H1 (cell line): ENCODE measurements around the gene PPP2R2D. TPM values are rescaled to one million over a fixed set of nuclear protein-coding genes. Genes with fewer than 3 reads are reported as not detected.

Experiments used
- CTCF ChIA-PET: fragments of 300-600 bp; sonication (Branson Sonifier 250); formaldehyde crosslinking; loops from one replicate; lab custom pipeline; 2021; ENCODE audit not compliant: partially characterized antibody; lab: Charles Lee
- POLR2A ChIA-PET: fragments of 300-600 bp; sonication (Branson Sonifier 250); formaldehyde crosslinking; loops from one replicate; lab custom pipeline; 2021; ENCODE audit warnings: inconsistent platforms; ENCODE audit not compliant: partially characterized antibody; lab: Charles Lee
- DNase-seq, 2 experiments: peaks; one replicate each; pipeline versions ENCODE4 v3.0.0 to v3.0.0-alpha.2; 2010 to 2022; ENCODE audit warnings: low spot score in 2 of 2, low read depth in 1 of 2, mixed read lengths in 1 of 2
- FAIRE-seq: peaks from 2 replicates; lab custom pipeline; 2011; peaks lifted over from hg19 to GRCh38; lab: Jason Lieb, UNC
- H2AFZ ChIP-seq: 2 replicates; pipeline ENCODE4 v1.8.1; 2012; ENCODE audit warnings: low read length, inconsistent platforms
- H2AK5ac ChIP-seq: 2 replicates; pipeline ENCODE4 v1.6.1; 2013; ENCODE audit warnings: low read depth, low read length
- H2BK120ac ChIP-seq: replicated peaks from 2 replicates; pipeline ENCODE3; 2013; ENCODE audit warnings: low read depth, low read length, inconsistent platforms
- H2BK12ac ChIP-seq: 2 replicates; pipeline ENCODE4 v1.6.1; 2013; ENCODE audit warnings: low read depth, low read length
- H2BK15ac ChIP-seq: 2 replicates; pipeline ENCODE4 v1.6.1; 2013; ENCODE audit warnings: low read length
- H2BK20ac ChIP-seq: 2 replicates; pipeline ENCODE4 v1.6.1; 2013; ENCODE audit warnings: low read length
- H2BK5ac ChIP-seq: 2 replicates; pipeline ENCODE4 v1.6.1; 2013; ENCODE audit warnings: low read depth, low read length
- H3K14ac ChIP-seq: 2 replicates; pipeline ENCODE4 v1.6.1; 2013; ENCODE audit warnings: inconsistent platforms; ENCODE audit not compliant: insufficient read length
- H3K18ac ChIP-seq: 2 replicates; pipeline ENCODE4 v1.6.1; 2013; ENCODE audit warnings: low read length; ENCODE audit errors: extremely low read depth
- H3K23ac ChIP-seq: 2 replicates; pipeline ENCODE4 v1.6.1; 2013; ENCODE audit warnings: inconsistent platforms; ENCODE audit not compliant: insufficient read length
- H3K23me2 ChIP-seq: 2 replicates; pipeline ENCODE4 v1.6.1; 2013; ENCODE audit warnings: low read depth, low read length
- H3K27ac ChIP-seq: 2 replicates; pipeline ENCODE4 v1.6.1; 2011; ENCODE audit warnings: low read depth, low read length, inconsistent platforms
- H3K27me3 ChIP-seq, 4 experiments: replicated peaks in 1 of 4; 1 replicate in 1 of 4; 2 replicates in 3 of 4; pipeline versions ENCODE4 v1.6.1 to v1.8.1; 2011 to 2013; ENCODE audit warnings: low read length in 3 of 4, mild to moderate bottlenecking in 3 of 4, inconsistent platforms in 2 of 4, mixed read lengths in 2 of 4, moderate library complexity in 1 of 4; ENCODE audit not compliant: control insufficient read depth in 3 of 4, insufficient read depth in 3 of 4; ENCODE audit errors: extremely low read depth in 1 of 4
- H3K36me3 ChIP-seq, 4 experiments: 2 replicates each; pipeline versions ENCODE4 v1.6.1 to v1.8.1; 2011 to 2013; ENCODE audit warnings: mild to moderate bottlenecking in 4 of 4, low read length in 3 of 4, moderate library complexity in 2 of 4, control low read depth in 1 of 4, inconsistent platforms in 1 of 4; ENCODE audit not compliant: insufficient read depth in 4 of 4, control insufficient read depth in 2 of 4
- H3K4ac ChIP-seq: replicated peaks from 2 replicates; pipeline ENCODE3; 2013; ENCODE audit warnings: low read length, low read depth, mixed read lengths, inconsistent platforms; ENCODE audit not compliant: insufficient read length
- H3K4me1 ChIP-seq, 4 experiments: replicated peaks in 1 of 4; 1 replicate in 1 of 4; 2 replicates in 3 of 4; pipeline versions ENCODE4 v1.6.1 to v1.8.1; 2011 to 2013; ENCODE audit warnings: low read length in 3 of 4, inconsistent platforms in 2 of 4, mixed read lengths in 1 of 4; ENCODE audit not compliant: insufficient read depth in 4 of 4, control insufficient read depth in 3 of 4
- H3K4me2 ChIP-seq, 2 experiments: 2 replicates each; pipeline versions ENCODE4 v1.6.1 to v1.8.1; 2011 to 2013; ENCODE audit warnings: low read depth in 2 of 2, low read length in 2 of 2, control low read depth in 1 of 2, inconsistent platforms in 1 of 2, mild to moderate bottlenecking in 1 of 2; ENCODE audit not compliant: insufficient read depth in 1 of 2
- H3K4me3 ChIP-seq, 4 experiments: fragments of 200-600, 300-600 bp in 1 of 4; sonication (generic), shearing (Covaris generic), sonication (Bioruptor Twin) in 1 of 4; 2 replicates each; pipeline versions ENCODE4 v1.5.1 to v1.8.1; 2011 to 2016; ENCODE audit warnings: low read length in 4 of 4, low read depth in 3 of 4, control low read depth in 2 of 4, inconsistent platforms in 2 of 4, mild to moderate bottlenecking in 2 of 4, mixed read lengths in 1 of 4, moderate library complexity in 1 of 4; ENCODE audit not compliant: insufficient read depth in 2 of 4; ENCODE audit errors: extremely low read depth in 1 of 4
- H3K56ac ChIP-seq: replicated peaks from 2 replicates; pipeline ENCODE3; 2013; ENCODE audit warnings: low read depth, mild to moderate bottlenecking, mixed read lengths, low read length, inconsistent platforms; ENCODE audit not compliant: insufficient read length
- H3K79me1 ChIP-seq: 2 replicates; pipeline ENCODE4 v1.6.1; 2013; ENCODE audit warnings: low read depth, low read length, control low read depth
- H3K79me2 ChIP-seq, 2 experiments: 2 replicates each; pipeline versions ENCODE4 v1.6.1 to v1.8.1; 2012 to 2013; ENCODE audit warnings: low read length in 2 of 2, mild to moderate bottlenecking in 2 of 2, inconsistent platforms in 1 of 2; ENCODE audit not compliant: insufficient read depth in 2 of 2, control insufficient read depth in 1 of 2
- H3K9ac ChIP-seq, 4 experiments: replicated peaks in 1 of 4; 1 replicate in 1 of 4; 2 replicates in 3 of 4; pipeline versions ENCODE4 v1.6.1 to v1.8.1; 2011 to 2013; ENCODE audit warnings: low read depth in 3 of 4, low read length in 3 of 4, control low read depth in 2 of 4, mild to moderate bottlenecking in 2 of 4, moderate library complexity in 2 of 4, inconsistent platforms in 1 of 4; ENCODE audit errors: extremely low read depth in 1 of 4
- H3K9me3 ChIP-seq, 2 experiments: 2 replicates each; pipeline versions ENCODE4 v1.6.1 to v1.8.1; 2012 to 2013; ENCODE audit warnings: mild to moderate bottlenecking in 2 of 2, moderate library complexity in 2 of 2, control low read depth in 1 of 2, inconsistent platforms in 1 of 2, low read depth in 1 of 2, low read length in 1 of 2, mixed read lengths in 1 of 2; ENCODE audit not compliant: insufficient read depth in 2 of 2
- H4K20me1 ChIP-seq, 2 experiments: replicated peaks in 1 of 2; 2 replicates each; pipeline versions ENCODE3 to v1.8.1; 2011 to 2013; ENCODE audit warnings: inconsistent platforms in 2 of 2, low read length in 2 of 2, mild to moderate bottlenecking in 1 of 2; ENCODE audit not compliant: insufficient read depth in 2 of 2, control insufficient read depth in 1 of 2
- H4K5ac ChIP-seq: 2 replicates; pipeline ENCODE4 v1.6.1; 2013; ENCODE audit warnings: low read length, low read depth, mixed read lengths, inconsistent platforms; ENCODE audit not compliant: insufficient read length
- H4K8ac ChIP-seq: 2 replicates; pipeline ENCODE4 v1.8.0; 2013; ENCODE audit warnings: mild to moderate bottlenecking, moderate library complexity, low read length, inconsistent platforms; ENCODE audit not compliant: insufficient read depth; ENCODE audit errors: extremely low read depth
- H4K91ac ChIP-seq: replicated peaks from 2 replicates; pipeline ENCODE3; 2013; ENCODE audit warnings: low read length, mixed read lengths, inconsistent platforms; ENCODE audit not compliant: insufficient read length
- ASH2L ChIP-seq: fragments of 200-600, 300-600 bp; sonication (generic); IDR thresholded peaks from one replicate; pipeline ENCODE4 v1.7.1; 2017; ENCODE audit warnings: low read length
- E2F6 ChIP-seq: IDR thresholded peaks from 2 replicates; pipeline ENCODE4 v1.6.1; 2012; ENCODE audit warnings: inconsistent platforms
- EGR1 ChIP-seq: IDR thresholded peaks from 2 replicates; pipeline ENCODE4 v1.6.1; 2011; ENCODE audit warnings: low read depth, low read length, borderline replicate concordance
- HDAC6 ChIP-seq: IDR thresholded peaks from one replicate; pipeline ENCODE4 v1.7.1; 2012; ENCODE audit warnings: low read depth, mild to moderate bottlenecking, inconsistent platforms, low read length, moderate library complexity
- TAF1 ChIP-seq: IDR thresholded peaks from 2 replicates; pipeline ENCODE4 v1.6.1; 2011; ENCODE audit warnings: mild to moderate bottlenecking, low read depth, low read length
- TAF7 ChIP-seq: optimal IDR thresholded peaks from 2 replicates; pipeline ENCODE3; 2011; ENCODE audit warnings: low read depth, mild to moderate bottlenecking, inconsistent platforms, low read length, moderate library complexity, borderline replicate concordance
- TBP ChIP-seq: IDR thresholded peaks from 2 replicates; pipeline ENCODE4 v1.6.1; 2011; ENCODE audit warnings: low read depth, low read length, improper control_type of control experiment
- WGBS, 2 experiments: shearing (Covaris generic) in 1 of 2; methylation state at CpG; one replicate each; pipeline versions ENCODE4 v1.1.6 to v1.1.7; 2013 to 2015; ENCODE audit warnings: low lambda C conversion rate in 2 of 2, mixed read lengths in 2 of 2, inconsistent platforms in 1 of 2, low coverage in 1 of 2, missing lambda C conversion rate in 1 of 2; ENCODE audit not compliant: insufficient replicate concordance in 2 of 2, insufficient coverage in 1 of 2, insufficient read length in 1 of 2; ENCODE audit errors: extremely low coverage in 1 of 2, missing lambda C conversion rate in 1 of 2; 5-methylcytosine and 5-hydroxymethylcytosine counted together
- polyA plus RNA-seq, 7 experiments: library from polyadenylated mRNA; depleted of rRNA in 3 of 7; stranded (reverse) in 5 of 7; unstranded in 2 of 7; fragments of >200 nt in 5 of 7; fragments of 200-250 nt in 2 of 7; gene quantifications; 1 replicate in 5 of 7; 2 replicates in 1 of 7; 4 replicates in 1 of 7; pipeline versions ENCODE4 v1.2.1 to v1.2.3, GENCODE V29; 2011 to 2013; ENCODE audit warnings: missing spikeins in 2 of 7, mixed read lengths in 2 of 7
- total RNA-seq: library from RNA; stranded (reverse); fragmentation: NEBNext Ultra II Directional; extraction: Animal tissue kit (Norgen Biotek cat#: 25700); gene quantifications from 2 replicates; pipeline ENCODE4 v1.2.1, GENCODE V29; 2021
- TF ChIP-seq, protein P1 (sequence below), 3 experiments: IDR thresholded peaks; 1 replicate in 2 of 3; 2 replicates in 1 of 3; pipeline versions ENCODE4 v1.5.1 to v1.6.1; 2011; ENCODE audit warnings: low read length in 3 of 3, mild to moderate bottlenecking in 3 of 3, inconsistent platforms in 2 of 3, low read depth in 1 of 3, moderate library complexity in 1 of 3; ENCODE audit not compliant: insufficient read depth in 1 of 3; ENCODE audit errors: control extremely low read depth in 1 of 3

PPP2R2D gene
- total and polyA plus RNA-seq, 2 of the 8 experiments (the other 6 are each of a cell fraction or from before 2014, with no cell fraction given), result 25.4 to 32.8 TPM

- Histone ChIP-seq H3K23ac (no peak overlapping the region), H3K56ac (no peak overlapping the region), H2BK15ac (no peak overlapping the region; the same call in 1 of the 2 replicates), H3K27ac (no peak overlapping the region), H2BK120ac (peak overlapping the region; percentile 47), H3K27me3 (no peaks in the 10 kb centered on the region), H3K4me1 (peaks cover 6 to 20% (median 11%) of the 10 kb centered on the region in 4 experiments; a peak in 5 of 7 replicates), H3K4me3 (no peak overlapping the region), H2AK5ac (no peak overlapping the region), H3K79me2 (no peaks in the 10 kb centered on the region), H3K14ac (no peak overlapping the region), H4K20me1 (no peaks in the 10 kb centered on the region), H3K4me2 (no peak overlapping the region; a peak in 1 of 4 replicates), H2AFZ (peak overlapping the region; percentile 4; the same call in 1 of the 2 replicates), H3K18ac (peak overlapping the region; percentile 15; the same call in 1 of the 2 replicates), H2BK12ac (peak overlapping the region; percentile 94; the same call in 1 of the 2 replicates), H3K4ac (no peak overlapping the region), H4K8ac (no peak overlapping the region), H3K23me2 (no peaks in the 10 kb centered on the region), H3K9me3 (peaks cover 5 to 8% of the 10 kb centered on the region in 2 experiments; a peak in 3 of 4 replicates), H2BK5ac (peak overlapping the region; percentile 73), H3K79me1 (no peaks in the 10 kb centered on the region), H4K5ac (no peak overlapping the region), H2BK20ac (no peak overlapping the region; the same call in 1 of the 2 replicates), H4K91ac (no peak overlapping the region), H3K36me3 (no peaks in the 10 kb centered on the region), H3K9ac (no peak overlapping the region)
- WGBS, 2 experiments, result 56% methylated on average over 15 of the region's 15 CpGs; no CpG with 5 or more reads in 1 of the 2 experiments
- POLR2A ChIA-PET, result interaction anchor here (1.2 to 1.9 kb wide), 4 partner anchors 9 to 44 kb away, joined by 3 to 6 read pairs (median 4); no protein-coding TSS in a partner anchor
- CTCF ChIA-PET, result interaction anchor here (0.6 to 7.7 kb wide), 7 partner anchors 9 to 59 kb away, joined by 3 to 86 read pairs (median 4); no protein-coding TSS in a partner anchor
- FAIRE-seq (peak; percentile 19), DNase-seq (peak in 1 of 2 experiments; percentile 64)
- TF ChIP-seq EGR1, result no peak
- TF ChIP-seq, protein P1, sequence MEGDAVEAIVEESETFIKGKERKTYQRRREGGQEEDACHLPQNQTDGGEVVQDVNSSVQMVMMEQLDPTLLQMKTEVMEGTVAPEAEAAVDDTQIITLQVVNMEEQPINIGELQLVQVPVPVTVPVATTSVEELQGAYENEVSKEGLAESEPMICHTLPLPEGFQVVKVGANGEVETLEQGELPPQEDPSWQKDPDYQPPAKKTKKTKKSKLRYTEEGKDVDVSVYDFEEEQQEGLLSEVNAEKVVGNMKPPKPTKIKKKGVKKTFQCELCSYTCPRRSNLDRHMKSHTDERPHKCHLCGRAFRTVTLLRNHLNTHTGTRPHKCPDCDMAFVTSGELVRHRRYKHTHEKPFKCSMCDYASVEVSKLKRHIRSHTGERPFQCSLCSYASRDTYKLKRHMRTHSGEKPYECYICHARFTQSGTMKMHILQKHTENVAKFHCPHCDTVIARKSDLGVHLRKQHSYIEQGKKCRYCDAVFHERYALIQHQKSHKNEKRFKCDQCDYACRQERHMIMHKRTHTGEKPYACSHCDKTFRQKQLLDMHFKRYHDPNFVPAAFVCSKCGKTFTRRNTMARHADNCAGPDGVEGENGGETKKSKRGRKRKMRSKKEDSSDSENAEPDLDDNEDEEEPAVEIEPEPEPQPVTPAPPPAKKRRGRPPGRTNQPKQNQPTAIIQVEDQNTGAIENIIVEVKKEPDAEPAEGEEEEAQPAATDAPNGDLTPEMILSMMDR (IDR thresholded peaks at IDR 0.05; ENCODE audit: control extremely low read depth in 1 of 3, insufficient read depth in 1 of 3, low read depth in 1 of 3, low read length in 3 of 3), result peak; percentile 46 to 64 (median 61)
- peak; percentile 41; the same call in 1 of the 2 replicates for TF ChIP-seq E2F6
- TF ChIP-seq TAF7, result no peak
- TF ChIP-seq TAF1, result no peak
- 0 out of 2 replicates have a peak, but pooled peaks have one; percentile 14 for TF ChIP-seq TBP
- TF ChIP-seq ASH2L, result no peak
- TF ChIP-seq HDAC6, result no peak
Observed at GRCh38 chr10:132001238-132001972, 100.6 kb downstream of the PPP2R2D start.
